Stimulated activated CD4-positive, alpha-beta T cell treated with anti-CD3 and anti-CD28 coated beads, Interleukin-12 subunit alpha, Interleukin-12 subunit beta, amount 100 ng/mL, for 24 hours (primary cell): ENCODE measurements around the gene MEGF6.
A peak's percentile ranks its signal among the peaks of the same experiment; 100 is the strongest.
"Not testable (repeated sequence)": the region's sequence is repeated elsewhere in the genome, so short reads cannot be mapped to it uniquely, and the experiment has no call there.

Experiments
- DNase-seq, 2 experiments: peaks; one replicate each; pipeline ENCODE4 v3.0.0-alpha.2; 2020; ENCODE audit warnings: low read depth in 2 of 2

Gene MEGF6

GRCh38 chr1:3627515-3628253, 16.4 kb upstream of the MEGF6 start:
- DNase-seq = no peak

- no peak for DNase-seq
Observed at GRCh38 chr1:3626025-3626424, 14.7 kb upstream of the MEGF6 start.

- DNase-seq = no peak
Observed at GRCh38 chr1:3625151-3625907, 14.0 kb upstream of the MEGF6 start.

DNA sequence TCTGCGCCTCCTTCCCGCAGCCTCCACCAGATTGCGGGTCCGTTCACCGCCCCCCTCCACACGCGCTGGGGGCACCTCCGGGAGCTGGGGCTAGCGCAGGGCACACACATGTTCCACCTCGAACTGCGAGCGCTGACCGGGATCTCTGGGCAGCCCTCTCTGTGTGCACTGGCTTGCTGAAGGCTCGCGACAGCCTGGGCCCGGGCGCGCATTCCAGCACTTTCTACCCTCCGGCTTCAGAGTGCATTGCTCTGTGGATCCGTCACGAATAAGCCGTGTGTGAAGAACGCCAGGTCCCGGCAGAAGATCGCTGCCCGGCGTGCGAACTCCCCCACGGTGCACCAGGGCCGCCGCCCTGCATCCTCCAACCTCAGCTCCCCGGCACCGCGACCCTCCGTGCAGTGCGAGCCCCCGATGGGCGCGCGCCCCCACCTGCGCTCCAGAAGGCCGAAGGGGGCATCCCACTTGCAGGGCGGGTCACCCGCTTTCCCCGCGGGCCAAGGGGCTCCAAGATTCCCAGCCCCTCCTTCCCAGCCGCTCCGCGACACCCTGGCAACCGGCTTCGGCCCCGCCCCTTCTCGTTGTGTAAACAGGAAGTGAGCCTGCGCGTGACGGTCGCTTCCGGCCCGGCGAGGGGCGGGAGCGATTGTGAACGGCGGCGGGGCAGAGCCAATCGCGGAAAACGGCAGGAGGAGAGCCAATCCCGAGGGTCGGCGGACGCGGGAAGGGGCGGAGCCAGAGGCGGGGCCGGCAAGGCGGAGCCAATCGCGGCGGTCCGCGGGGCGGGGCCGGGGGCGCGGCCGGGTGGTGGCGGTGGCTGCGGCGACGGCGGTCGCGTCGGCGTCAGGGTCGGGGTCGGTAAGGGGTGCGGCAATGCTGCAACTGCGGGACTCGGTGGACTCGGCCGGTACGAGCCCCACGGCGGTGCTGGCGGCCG, 13.2 kb upstream of the MEGF6 start, which contains the start of gene TPRG1L:
TPRG1L (plus strand) TSS at position 816 of the 937 bp plus-strand sequence; CDS start at position 874, 58 bp downstream.
- peak; percentile 95 to 97 for DNase-seq

DNA sequence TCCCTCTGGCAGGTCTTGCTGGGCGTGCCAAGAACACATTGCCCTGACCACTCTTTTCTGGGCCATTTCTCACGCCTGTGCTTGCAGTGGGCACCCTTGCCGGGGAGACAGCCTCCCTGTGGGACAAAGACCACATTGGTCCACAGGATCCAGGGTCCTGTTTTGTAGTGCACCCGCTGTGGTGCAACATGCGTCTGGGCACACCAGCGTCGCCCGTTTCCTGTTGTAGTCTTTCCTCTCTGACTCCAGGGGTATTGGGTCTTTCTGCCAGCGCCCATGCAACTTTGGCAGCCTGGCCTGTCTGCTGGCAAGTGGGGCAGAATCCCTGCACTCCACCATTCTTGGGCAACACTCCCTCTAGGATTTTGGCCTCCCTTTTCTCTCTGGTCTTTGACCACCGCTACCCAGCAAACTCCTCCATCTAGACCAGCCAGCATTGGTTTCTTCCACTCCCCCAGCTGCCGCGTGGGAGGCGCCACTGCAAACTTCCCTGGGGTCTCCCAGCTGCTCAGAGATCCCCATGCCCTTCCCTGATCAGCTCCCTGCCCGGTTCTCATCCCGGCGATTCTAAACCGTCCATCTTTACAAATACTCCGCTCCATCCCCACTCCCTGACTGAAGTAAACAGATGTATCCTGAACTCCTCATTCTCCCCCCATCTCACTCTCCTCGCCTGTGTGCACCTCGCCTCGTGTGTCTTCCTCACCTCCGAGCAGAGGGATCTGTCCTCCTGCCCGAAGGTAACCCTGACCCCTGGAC, 12.3 kb upstream of the MEGF6 start:
- DNase-seq = no peak

- not testable (repeated sequence) for DNase-seq
Observed at GRCh38 chr1:3622102-3622501, 10.8 kb upstream of the MEGF6 start.

GRCh38 chr1:3621151-3621671, 9.9 kb upstream of the MEGF6 start:
- DNase-seq = not testable (repeated sequence)

GRCh38 chr1:3620708-3621107, 9.4 kb upstream of the MEGF6 start:
- no peak for DNase-seq

GRCh38 chr1:3618881-3619671, 7.8 kb upstream of the MEGF6 start:
- DNase-seq = peak; percentile 49 to 71

- DNase-seq = no peak
Observed at GRCh38 chr1:3618531-3618880, 7.2 kb upstream of the MEGF6 start.

GRCh38 chr1:3617806-3618345, 6.6 kb upstream of the MEGF6 start:
- DNase-seq = no peak

DNA sequence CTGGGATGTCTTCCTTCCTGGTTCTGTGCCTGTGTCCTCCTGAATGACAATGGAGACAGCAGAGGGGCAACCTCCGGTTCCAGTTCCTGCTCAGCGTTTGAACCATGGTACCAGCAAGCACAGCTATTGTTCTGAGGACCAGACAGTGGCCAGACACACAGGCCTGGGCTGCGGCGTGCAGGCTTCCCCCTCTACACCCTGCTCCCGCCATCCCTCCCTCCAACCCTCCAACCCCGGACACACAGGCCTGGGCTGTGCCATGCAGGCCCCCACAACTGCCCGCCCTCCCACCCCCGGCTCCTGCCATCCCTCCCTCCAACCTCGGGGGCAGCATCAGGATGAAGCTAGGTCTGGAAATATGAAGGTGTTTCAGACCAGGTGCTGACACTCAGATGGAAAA, 5.6 kb upstream of the MEGF6 start:
- no peak for DNase-seq

DNA sequence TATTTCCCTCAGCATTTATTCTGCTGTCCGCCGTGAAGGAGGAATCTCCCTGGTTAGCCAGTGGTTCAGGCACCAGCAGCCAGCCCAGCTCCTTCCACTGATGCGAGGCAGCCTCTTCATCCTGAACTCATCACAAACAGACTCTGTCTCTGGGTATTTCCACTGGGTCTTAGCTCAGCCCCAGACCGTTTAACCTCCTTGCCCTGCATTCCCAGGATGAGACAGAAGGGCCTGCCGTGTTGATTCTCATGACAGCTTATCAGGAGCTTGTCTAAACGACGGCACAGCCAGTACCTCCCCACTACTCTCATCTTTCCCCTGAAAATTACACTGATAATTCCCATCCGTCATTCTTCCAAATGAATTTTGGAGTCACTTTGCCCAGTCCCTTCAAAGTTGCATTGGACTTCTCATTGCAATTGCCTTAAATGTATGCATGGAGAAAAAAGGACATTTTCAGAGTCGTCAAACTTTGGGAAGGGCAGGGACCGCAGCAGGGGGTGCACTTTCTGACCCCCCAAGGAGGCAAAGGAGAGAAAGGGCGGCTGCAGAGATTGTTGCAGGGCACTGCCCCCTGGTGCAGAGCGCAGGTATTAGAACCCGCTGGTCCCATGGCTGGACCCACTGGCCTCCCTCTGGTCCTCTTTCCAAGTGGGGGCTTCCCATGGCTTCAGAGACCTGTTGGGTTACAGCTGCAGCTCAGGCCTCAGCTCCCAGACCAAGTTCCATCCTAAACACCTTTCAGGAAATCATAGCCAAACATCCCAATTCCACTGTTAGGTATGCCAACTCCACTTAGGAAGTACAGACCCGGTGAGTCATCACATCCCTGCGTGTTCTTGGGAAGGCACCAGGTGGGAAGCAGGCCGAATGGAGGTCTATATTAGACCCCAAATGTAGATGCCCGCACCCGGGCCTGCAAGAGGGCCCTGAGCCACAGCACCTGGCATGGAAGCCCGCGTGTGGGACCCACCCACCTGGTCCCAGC, 3.7 kb upstream of the MEGF6 start:
- no peak for DNase-seq

- DNase-seq = no peak
Observed at GRCh38 chr1:3612123-3612522, 815 bp upstream of the MEGF6 start.

- no peak for DNase-seq
Observed at GRCh38 chr1:3610527-3611169, 660 bp downstream of the MEGF6 start.

DNA sequence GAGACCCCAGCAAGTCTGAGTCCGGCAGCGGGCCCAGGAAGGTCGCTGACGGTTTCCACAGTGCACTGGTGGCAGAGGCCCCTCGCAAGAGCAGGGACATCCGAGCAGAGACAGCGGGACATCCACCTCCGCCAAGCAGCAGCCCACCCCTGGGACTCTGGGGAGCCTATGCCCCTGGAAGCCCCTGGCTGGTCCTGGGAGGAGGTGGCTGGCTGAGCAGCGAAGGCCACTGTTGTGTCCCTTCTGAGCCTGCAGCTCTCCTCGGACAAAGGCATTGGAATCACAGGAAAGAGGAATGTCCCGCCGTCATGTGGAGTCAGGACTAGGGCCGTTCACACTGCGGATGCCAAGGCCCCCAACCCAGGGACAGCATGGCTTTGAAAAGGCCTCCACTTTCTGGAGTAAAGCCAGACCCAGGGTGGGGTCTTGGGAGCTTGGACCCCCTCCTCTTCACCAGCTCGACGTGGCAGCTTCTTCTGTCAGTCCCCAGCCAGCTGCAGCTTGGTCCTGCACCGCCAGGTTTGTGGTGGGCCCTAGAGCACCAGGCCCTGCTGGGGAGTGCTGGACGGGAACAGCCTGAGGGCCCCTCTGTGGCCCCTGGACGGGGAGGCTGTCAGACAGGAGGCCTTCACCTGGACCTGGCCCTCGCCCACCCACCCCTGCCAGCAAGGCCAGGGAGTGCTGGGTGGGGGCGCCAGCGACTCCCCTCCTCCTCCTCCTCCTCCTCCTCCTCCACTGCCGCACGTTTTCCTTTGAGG, 1.4 kb downstream of the MEGF6 start:
- DNase-seq = no peak

- DNase-seq = no peak
Observed at GRCh38 chr1:3609016-3609768, 2.1 kb downstream of the MEGF6 start.
